GM18511 (cell line): ENCODE results near the gene COL11A2.

Source experiments
- ATAC-seq: cut with Tn5 transposase; IDR thresholded peaks from one replicate; pipeline ENCODE4 v1.9.1; 2021; ENCODE audit warnings: mild to moderate bottlenecking, moderate library complexity; ENCODE audit not compliant: unreplicated experiment

COL11A2 gene

GRCh38 chr6:33206864-33207551 lies 14.7 kb upstream of the COL11A2 start:
- no peak for ATAC-seq

GRCh38 chr6:33206027-33206863 lies 14.0 kb upstream of the COL11A2 start:
- ATAC-seq = no peak

- no peak for ATAC-seq
These were observed 13.1 kb upstream of the COL11A2 start for GRCh38 chr6:33205191-33206026.

GRCh38 chr6:33204415-33205190 lies 12.3 kb upstream of the COL11A2 start, which contains the start of gene HSD17B8:
Gene HSD17B8, plus strand, starts transcription at chr6:33204655. Its CDS starts 14 bp downstream, at chr6:33204669.
- ATAC-seq = peak; percentile 56

GRCh38 chr6:33204165-33204414 lies 11.8 kb upstream of the COL11A2 start:
- no peak for ATAC-seq

GRCh38 chr6:33203443-33204164 lies 11.3 kb upstream of the COL11A2 start:
- ATAC-seq = no peak

GRCh38 chr6:33202799-33203198 lies 10.5 kb upstream of the COL11A2 start:
- no peak for ATAC-seq

GRCh38 chr6:33201935-33202334 lies 9.7 kb upstream of the COL11A2 start:
- no peak for ATAC-seq

- no peak for ATAC-seq
These were observed 8.9 kb upstream of the COL11A2 start for GRCh38 chr6:33201147-33201545.

- peak; percentile 59 for ATAC-seq
These were observed 8.2 kb upstream of the COL11A2 start, which contains the start of the genes RXRB and SLC39A7 for GRCh38 chr6:33200219-33201146. Gene RXRB, minus strand, starts transcription at chr6:33200665. Its CDS starts 189 bp downstream, at chr6:33200476. Gene SLC39A7, plus strand, starts transcription at chr6:33200867. Its CDS starts 379 bp downstream, at chr6:33201246.

GRCh38 chr6:33199687-33200218 lies 7.5 kb upstream of the COL11A2 start:
- peak; percentile 28 for ATAC-seq

- ATAC-seq = no peak
These were observed 6.7 kb upstream of the COL11A2 start for GRCh38 chr6:33198853-33199436.

- no peak for ATAC-seq
These were observed 6.0 kb upstream of the COL11A2 start for GRCh38 chr6:33198159-33198852.

GRCh38 chr6:33197431-33198048 lies 5.3 kb upstream of the COL11A2 start:
- ATAC-seq = no peak

- ATAC-seq = no peak
These were observed 3.3 kb upstream of the COL11A2 start for GRCh38 chr6:33195304-33196165.

GRCh38 chr6:33194431-33194979 lies 2.2 kb upstream of the COL11A2 start:
- no peak for ATAC-seq
